ENCODE data around the gene LGR5.

Gene LGR5

DNA sequence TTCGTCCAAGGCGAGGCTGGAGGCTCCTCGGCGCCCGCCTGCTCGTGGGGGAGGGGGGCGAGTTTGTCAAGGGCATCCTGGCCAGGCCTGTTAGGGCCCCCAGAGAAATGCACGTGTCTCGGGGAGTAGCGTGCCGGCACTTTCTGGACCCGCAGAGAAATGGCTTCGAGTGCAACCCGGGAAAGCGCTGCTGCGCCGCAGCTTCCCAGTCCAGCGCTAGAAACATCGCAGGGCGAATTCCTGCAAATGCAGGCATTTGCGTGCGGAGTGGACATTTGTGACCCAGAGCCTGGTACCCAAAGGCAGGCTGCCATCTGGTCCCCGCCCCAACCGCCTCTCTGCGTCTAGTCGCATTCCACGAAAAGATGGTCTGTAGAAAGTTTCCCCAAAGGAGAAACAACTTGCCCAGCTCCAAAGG lies 756 bp downstream of the LGR5 start:
- no peak for DNase-seq

DNA sequence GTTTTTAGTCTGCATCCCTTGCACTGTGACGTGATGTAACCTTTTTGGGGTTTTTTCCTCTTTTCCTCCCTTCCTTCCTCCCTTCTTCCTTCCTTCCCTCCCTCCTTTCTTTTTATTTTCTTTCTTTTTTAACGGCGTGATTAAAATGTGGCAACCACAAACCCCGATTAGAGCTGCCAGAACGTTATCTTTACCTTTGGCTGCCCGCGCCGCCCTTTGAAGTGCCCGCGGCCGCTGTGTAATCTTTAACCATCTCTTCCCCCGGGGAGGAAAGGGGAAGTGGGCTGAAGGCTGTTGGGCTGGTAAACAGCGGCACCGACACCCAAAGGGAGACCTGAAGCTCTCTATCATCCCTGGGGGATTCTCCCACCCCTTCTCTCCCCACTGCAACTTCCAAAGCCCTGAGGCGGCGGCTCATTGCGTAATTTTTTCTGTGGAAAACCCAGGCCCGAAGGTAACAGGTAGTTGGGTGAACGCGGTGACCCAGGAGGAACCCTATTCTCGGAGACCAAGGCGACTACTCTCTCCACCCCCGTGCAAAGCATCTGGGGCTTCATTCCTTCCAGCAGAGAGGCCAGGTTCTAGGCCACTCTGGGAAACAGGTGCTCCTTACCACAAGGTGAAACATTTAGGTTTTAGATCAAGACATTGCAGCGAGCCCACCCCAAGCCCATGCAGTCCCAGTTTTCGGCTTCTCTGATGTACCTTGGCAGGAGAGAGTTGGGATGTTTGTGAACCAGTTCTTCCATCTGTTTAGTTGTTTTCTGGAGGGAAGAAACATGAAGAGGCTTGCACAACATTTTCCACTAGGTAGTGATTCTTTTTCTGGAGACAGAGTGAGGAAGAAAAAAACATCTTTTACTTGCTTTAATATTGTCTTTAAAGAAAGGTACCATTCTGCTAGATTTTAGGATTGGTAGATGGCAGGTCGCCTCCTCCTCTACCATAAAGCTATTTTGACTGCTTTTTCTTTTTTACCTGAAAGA lies 1.5 kb downstream of the LGR5 start:
- no peak for DNase-seq

DNA sequence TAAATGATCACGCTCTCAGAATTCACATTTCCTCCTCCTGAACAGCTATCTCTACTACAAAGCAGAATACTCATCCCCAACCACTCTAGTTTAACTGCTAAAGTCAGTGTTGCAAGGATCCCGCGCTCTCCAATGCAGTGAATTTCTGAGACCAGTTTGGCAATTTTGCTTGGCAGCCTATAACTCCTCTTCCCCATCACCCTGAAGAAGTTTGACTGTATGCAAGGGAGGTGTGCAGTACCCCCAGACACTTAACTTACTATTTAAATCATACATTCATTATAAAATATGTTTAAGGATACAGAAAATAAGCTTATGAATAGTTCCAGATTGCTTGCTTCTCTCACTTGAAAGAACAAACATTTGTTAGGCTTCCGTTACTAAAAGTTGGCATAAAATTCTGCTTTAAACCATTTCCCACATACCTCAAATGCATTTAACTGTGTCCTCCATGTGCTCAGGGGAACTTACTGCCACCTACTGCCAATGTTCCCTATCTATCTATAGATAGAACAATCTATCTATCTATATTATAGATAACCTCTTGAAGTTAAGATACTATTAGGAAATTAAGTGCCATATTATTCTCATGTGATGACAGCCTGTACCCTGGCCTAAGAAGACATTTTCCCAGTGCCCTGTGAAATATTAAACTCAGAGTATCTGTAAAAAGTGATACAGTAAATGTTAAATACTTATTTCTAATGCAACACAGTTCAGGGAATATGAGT lies 2.4 kb downstream of the LGR5 start:
- DNase-seq: no peak

DNA sequence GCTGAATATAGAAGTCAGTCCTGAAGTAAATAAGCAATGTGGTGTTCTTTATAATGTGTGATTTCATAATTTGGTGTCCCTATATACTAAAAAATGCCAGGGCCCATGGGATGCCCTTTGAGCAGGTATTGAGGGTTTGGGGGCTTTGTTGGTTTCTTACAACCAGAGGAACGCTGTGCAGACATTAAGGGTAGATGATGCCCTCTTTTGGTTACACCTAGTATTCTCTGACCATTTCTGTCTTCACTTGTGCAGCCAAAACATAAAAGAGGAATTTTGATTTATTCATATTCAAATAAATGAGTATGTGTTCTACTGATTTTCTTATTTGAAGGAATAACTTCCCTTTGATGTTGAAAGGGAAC lies 3.0 kb downstream of the LGR5 start:
- no peak for DNase-seq

DNA sequence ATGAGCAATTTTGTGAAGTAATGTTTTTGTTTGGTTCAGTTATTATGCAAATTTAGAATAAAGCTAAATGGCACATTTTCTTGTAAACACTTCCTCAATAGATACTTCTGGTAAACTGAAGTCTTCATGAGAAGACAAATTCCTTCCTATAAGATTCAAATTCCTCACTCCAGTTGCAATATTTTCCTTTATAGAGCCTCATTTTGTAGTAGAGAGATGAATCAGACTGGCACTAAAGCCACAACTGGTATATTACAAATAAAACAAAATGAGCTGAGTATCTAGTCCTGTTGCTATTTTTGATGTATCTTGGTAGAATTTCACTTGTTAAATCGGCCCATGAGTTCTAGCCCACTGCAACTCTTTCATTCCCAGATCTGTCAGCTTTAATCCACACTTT lies 5.5 kb downstream of the LGR5 start:
- DNase-seq: no peak

DNA sequence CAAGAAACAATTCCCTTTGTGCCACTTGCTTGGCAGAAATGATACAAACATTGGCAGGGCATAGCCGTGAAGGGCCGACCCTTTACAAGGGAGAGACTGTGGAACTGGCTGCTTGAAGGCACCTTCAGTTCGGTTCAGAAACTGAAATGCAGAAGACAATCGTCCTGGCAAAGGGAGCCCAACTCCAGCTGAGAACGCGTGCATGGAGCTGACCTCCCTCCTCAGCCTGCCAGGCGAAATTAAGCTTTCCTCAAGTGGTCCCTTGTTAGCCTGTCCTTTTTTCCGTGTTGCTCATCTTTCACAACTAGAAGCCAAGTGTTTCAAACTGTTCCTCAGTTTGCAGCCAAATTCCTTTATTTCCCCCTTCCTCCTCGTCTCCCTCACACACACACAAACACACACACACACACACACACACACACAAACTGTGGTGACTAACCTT lies 8.1 kb downstream of the LGR5 start:
- DNase-seq: no peak

DNA sequence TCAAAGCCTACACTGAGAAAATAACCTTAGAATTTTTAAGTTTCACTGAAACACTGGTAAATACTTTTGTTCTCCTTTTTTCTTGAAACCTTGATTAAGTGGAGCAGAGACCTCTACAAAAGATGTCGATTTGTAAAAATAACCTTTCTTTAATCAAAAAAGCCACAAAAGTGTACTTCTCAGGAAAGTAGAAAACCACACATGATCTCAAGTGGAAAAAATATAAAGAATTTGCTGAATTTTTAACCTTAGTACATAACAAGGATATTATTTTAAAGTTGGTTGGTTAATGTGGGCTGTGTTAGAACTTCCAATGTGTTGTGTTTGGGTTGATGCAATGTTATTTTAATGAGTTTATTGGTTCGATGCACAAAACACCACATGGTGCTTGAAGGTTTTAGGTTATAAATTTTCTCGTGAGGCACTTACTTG lies 8.6 kb downstream of the LGR5 start:
- DNase-seq: no peak

DNA sequence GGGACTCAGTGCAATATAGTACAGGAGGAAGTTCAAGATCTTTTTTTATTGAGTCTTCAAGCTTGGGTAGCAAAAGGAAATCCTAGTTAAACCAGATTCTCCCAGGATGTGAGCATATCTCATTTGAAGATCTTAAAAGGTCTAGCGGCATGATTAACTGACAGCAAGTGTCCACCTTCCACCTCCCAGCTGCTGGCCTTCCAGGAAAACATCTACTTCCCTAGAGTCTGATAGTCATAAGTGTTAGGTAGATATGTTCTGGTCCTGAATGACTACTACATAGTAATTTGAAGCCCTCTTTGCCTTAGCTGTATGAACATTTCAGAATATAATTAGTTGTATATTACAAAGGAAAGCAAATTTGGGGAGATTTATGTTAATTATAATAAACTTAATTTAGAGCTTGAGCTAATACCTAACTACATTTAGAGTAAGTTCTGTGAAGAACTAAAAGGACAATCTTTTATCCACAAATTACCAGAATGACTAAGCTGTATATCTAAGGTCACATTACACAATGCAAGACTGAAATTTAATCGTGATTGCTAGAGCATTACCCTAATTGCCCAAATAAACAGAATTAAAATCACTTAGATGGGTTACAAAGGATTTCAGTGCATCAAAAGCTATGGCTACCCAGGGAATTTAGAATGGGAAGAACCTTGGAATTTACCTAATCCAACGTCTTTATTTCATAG lies 9.9 kb downstream of the LGR5 start:
- no peak for DNase-seq

DNA sequence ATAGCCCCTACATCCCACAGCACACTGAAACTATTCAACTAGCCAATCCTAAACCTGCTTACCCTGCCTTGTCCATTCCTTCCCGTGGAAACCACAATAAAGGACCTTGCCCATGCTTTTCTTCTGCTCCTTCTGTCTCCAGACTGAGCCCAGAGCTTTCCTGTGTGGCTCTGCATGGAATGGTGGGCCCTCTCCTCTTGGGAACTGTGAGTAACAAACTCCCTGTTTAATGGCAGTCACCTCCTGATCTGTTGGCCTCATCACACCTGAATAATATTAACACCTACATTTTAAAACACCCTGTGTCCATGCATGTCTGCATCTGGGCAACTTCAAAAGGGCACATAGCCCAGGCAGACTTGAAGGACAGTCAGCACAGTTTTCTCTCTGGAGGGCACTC lies 12.4 kb downstream of the LGR5 start:
- DNase-seq: no peak

DNA sequence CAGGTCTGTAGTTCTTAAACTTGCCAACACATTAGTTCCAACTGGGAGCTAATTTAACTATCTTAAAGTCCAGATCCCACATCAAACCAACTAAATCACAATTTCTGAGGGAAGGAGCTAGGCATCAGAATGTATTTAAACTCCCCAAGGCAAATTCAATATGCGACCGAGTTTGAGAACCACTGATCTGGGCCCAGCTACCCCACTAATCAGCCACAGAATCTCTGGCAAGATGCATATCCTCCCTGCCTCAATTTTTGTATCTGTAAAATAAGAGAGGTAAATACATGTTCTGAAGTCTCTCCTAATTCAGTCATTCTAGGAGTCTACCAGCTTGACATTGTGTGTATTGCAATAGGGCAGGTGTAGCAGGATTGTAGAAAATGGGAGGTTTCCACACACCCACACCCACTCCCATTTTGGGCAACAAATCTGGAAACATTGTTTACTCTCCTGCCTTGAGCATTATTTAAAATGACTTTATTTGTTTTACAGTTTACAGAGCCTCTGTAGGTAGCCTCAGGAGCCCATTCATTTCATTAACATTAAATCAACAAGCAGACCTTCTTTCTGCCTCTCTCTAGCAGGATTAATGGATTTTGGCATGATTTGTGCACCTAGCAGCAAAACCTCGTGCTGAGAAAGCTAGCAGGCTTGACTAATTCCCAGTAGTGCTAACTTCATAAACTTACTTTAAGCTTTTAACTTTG lies 15.6 kb downstream of the LGR5 start:
- no peak for DNase-seq

DNA sequence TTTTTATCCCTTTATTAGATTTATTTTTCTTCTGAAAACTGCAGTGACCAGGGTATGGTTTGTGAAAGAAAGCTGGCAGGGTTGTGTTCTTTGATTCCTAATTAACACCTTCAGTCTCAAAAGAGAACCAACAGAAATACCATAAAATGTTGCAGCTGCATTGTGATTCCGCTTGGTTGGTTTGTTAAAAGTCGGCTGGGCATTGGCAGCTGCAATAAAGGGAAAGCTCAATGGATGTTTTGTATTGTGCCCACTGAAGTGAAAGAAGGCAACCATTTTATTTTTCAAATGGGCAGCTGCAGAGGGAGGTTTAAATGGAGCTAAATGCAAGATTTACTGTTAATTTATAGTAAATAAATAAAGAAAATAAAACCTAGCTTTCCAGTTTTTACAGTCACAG lies 16.7 kb downstream of the LGR5 start:
- DNase-seq: no peak

DNA sequence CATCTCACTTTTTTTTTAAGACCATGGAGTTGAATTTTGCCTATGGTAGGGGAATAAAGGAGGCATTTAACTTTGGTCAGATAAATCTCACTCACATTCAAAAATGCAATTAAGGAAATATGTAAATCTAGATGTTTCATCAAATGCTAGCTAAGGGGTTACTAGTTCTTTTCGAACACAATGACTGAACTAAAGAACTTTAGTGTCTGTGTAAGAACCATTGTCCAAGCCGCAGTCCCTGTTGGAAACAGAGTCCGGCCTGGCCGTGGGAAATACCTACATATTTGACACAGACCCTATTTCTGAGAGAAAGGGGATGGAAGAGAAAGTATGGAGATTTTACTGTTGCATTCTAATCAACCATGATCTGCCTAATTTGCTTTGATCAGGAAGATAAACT lies 17.4 kb downstream of the LGR5 start:
- no peak for DNase-seq

DNA sequence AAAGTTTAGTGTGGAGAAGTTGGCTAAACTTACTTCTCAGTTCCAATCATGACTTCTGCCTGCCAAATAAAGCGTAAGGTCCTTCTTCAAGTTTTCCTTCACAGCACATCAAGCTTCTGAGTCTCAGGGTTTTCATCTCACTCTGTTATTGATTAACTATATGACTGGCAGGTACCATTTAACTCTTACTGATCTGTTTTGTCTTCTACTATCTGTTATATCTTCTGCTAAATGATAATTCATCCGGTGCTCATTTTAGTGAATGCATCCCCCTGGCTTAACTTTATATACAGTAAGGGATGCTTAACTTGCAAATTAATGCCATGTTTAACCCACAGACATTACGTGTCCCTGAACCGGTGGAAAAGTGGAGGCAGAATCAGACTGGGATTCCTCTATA lies 20.7 kb downstream of the LGR5 start:
- no peak for DNase-seq

DNA sequence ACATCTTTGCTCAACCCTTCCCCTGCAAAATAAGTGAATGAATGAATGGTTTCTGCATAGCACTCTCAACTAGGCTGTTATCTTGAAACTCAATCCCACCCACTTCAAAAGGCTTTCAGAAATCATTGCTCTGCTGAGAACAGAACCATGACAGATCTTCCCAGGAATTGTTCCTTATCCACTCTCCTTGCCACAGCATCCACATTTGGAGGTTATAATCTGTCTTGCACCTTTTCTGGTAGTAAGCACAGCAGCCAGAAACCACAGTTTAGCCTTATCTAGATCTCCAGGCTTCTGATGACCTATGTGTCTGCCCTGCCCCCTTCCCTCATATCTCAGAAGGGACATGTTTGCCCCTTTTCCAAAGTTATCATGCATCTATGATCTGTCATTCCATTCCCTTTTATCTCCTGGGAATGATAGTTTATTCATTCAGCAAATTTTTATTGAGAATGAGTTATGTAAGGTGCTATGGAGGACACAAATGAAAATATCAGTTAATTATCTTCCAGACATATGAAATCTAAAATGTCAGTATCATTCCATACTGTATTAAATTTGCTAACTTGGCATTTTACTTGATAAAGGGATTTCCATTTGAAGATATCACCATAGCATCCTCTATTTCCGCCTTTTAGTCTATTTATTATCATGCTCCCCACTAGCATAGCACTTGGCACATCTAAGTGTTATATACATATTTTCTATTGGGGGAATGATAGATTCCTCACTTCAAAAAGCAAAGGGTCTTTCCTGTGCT lies 21.4 kb downstream of the LGR5 start:
- no peak for DNase-seq

DNA sequence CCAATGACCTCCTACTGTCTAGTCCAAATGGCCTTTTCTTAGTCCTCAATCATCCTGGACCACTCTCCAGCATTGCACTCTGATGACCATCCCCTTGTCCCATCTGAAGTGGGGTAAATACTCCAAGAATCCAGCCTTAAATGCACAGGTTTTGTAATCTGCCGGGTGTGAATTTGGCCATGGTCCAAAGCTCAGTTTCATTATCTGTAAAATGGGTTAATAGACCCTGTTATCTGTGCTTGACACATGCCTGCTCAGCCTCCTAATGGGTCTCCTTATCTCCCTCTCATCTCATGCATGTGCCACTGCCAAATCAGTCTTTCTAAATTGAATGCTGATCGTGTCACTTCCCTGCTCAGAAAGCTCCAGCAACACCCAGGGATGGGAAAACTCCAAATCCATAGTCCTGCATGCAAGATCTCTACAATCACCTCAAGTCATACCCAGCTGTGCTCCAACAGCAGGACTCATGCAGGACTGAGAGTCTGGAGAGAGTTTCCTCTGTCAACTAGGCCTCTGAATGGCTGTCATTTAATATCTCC lies 22.3 kb downstream of the LGR5 start:
- no peak for DNase-seq

DNA sequence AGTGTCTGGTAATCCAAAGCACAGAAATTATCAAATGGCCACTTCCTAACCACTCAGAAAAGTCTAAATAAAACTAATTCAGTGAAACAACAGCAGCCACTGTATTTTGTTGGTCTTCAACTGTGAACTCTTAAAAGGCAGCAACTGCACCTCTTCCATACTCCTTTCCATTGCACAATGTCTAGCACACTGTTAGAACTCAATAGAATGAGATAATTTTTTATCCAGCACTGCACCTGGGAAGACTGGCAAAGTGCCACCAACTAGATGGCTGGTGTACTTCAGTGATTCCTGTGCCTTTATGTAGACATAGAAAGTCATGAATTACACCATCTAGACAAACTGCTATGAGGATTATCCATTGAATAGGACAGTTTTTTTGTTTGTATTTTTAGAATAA lies 26.2 kb downstream of the LGR5 start:
- DNase-seq: no peak

DNA sequence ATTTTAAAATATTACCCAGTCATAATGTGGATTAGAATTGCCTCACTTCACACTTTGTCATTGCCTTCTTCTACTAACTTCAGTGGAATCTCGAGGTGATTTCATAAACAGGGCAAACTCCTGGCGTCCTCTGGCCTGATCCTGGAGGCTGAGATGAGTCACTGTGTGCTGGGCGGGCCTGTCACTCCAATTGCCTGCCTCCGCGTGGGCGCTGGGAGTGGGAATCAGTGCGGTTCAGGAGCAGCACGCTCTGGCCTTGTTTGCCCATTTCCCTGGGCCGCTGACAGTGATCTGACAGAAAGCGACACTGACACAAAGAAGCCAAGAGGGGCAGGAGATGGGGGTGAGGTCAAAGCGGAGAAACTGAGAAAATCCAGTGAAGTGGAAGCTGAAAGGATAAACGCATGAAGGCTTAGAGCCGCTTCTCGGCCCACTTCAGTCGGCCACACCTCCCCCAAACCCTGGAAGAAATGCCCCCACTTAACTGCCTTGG lies 29.7 kb downstream of the LGR5 start:
- no peak for DNase-seq

DNA sequence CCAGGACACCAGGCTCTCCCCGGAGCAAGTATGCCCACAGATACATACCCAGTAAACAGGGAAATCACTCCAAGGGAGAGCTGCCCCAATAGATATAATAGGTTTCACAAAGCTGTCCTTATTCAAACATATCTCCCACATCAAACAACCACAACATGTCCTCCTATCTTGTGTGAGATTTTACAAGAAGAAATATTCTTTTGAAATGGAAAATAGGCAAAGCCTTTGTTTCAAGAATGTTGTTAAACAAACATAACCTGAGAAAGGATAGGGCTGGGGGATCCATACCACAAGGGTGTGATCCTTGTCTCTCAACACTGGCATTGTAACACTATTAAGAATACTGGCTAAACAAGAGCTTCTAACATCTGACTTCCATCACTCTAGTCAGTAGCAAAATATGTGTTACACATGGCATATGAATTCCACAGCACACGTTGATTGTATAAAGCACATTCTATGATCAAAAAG lies 32.9 kb downstream of the LGR5 start:
- DNase-seq: no peak

DNA sequence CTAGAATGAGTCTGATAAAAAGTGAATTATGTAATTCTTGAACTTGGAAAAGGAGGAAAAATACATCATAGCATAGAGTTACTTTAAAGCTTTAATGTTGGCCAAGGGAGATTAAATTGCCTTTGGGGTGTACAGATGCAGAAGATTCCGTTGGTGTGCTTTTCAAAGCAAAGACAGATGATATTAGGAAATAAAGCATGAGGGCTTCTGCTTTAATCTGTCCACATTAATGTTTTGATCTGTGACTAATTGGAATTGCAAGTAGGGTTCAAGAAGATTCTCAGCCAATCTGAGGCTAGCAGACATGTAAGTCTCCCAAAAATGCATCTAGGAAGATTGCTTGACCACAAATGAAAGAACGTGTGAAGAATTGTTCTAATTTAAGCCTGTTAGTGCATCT lies 35.2 kb downstream of the LGR5 start:
- DNase-seq: no peak

DNA sequence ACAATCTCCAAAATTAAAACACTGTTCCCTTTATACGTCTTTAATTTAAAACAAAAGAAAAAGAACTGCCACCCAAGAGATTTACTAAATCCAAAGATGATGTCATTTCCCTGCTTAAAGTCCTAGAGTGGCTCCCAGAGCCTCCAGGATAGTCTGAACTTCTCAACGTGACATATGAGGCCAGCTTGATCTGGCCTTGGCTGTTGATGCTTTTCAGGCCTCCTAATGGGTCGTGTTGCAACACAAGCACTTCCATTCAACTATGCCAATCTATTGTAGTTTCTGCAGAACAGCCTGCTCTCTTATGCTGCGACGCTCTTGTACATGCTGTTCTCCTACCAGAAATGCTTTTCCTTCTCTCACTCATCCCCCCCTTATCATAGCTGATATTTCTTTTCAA lies 35.7 kb downstream of the LGR5 start:
- DNase-seq: no peak

DNA sequence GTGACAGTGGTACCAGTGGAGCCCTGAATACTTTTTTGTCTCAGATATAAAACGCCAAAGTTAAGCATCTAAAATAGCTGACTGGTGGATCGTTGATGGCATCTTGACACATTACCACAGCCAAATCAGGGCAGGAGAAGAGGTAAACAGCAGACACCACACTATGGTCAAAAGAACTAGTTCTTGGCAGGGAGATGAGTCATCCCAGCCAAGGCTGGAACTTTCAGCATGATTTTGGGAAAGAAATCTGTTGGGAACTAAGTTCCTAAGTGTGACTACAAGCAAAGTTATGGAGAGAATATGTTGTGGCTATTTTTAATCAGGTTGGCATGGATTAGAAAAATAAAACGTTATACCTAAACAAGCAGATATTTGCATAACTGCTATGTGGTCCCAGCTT lies 36.9 kb downstream of the LGR5 start:
- no peak for DNase-seq

DNA sequence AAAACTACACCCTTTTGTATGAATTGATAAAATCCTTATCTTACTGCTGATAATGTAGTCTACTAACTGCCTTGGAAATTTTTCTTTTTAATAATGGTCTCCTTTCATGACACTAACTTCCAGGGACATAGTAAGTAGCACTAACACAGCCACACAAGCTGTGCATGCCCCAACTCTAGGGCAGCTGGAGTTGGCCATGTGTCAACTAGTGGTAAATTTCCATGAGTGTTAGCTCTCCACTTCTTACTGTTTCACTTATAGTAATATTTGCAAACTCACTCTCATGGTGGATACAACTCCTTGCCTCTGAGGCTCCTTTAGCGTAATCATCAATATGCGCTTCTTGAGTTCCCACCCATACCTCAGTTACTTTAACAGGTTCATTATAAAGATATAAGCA lies 38.0 kb downstream of the LGR5 start:
- no peak for DNase-seq

Data from KG1 (cell line).